Measurements from ENCODE around the gene CLN6. TPM values are rescaled to one million over a fixed set of nuclear protein-coding genes. Genes with fewer than 3 reads are reported as not detected.

Gene CLN6
- total RNA-seq, 1 donor, result 9.3 TPM

DNA sequence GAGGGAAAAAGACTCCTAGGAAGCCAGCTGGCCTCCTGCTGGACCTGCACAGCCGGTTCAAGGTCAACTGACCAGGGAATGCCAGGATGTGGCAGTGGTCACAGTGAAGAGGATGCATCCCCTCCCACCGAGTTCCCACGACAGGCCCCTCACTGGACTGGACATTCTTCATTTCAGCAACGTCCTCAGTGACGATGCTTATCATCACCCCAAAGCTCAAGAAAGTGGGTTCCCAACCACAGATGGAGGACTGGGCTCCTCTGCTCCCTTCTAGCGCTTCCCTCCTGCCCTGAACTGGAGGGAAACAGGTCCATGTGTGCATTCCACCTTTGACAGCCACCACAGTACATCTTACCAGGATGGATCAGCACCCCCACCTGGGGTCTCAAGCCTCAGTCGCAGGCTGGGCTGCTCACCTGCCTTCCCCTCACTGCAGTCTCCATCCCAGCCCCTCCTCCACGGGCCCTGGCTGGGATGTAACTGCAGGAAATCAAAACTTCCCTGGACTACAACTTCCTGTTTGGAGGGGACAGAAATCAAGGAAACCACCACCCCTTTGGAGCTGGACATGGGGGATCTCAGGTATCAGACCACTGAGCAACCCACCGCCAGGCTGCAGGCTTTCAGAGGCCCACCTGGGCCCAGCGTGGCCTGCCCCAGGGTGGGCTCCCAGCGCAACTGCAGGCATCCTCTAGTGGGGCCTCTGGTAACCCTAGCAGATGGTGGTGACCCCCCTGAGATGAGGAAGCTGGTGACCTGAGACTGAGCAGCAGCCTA is 31.7 kb downstream of the CLN6 start:
- Histone ChIP-seq H3K4me1 (ENCODE audit: insufficient read depth, low read length) (no peaks in the 10 kb centered on the region), H3K4me3 (ENCODE audit: low read length) (no peak overlapping the region), H3K9me3 (ENCODE audit: low read depth, low read length) (no peaks in the 10 kb centered on the region), H3K27me3 (ENCODE audit: insufficient read depth, low read length) (no peaks in the 10 kb centered on the region)

DNA sequence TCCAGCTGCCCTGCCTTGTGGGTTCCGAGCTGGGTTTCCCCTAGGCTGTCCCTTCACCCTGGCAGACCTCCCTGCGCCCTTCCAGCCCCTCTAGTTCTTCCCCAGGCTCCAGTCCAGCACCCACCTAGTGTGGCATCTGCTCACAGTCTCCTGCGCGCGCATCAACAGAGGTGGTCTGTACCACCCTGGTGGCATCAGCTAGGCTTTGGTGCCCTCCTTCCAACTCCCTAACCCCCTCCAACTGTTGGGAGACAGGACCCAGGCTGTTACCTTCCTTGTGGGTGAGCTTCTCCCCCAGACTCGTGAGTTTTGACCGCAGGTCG is 32.4 kb downstream of the CLN6 start:
- no peaks in the 10 kb centered on the region for H3K27me3 ChIP-seq (ENCODE audit: insufficient read depth, low read length)

DNA sequence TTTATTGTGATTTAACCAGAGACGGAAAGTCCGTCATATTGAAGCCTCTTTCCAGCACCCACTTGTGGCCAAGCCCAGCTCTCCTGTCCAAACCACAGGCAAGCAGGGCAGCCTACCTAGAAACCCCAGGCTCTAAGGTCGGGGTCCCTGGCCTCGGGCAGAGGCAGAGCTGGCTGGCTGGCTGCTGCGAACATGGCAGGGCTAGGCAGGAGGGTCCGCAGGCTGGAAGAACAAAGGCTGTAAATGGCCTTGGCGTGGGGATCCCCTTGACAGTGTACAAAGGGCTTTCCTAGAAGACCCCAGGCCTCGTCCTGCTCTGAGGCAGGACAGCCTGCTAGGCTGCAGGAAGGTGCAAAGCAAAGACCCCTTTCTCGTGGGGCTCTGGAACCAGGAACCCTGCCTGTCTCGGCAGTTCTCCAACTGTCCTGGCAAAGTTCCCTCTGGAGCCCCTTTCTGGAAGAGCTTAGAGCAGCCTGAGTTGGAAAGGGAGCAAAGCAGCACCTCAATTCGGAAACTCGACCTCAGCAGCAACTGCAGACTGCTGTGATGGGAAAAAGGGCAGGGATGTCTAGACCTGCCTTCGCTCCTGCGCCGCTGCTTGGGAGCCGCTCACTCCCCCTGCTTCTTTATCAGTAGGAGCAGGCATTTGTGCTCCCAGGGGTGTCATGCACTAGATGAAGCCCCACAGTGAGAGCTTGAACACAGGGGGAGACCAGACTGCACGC is 32.9 kb downstream of the CLN6 start:
- H3K4me3 ChIP-seq (ENCODE audit: low read length), result no peak overlapping the region
- no peaks in the 10 kb centered on the region for H3K9me3 ChIP-seq (ENCODE audit: low read depth, low read length)
- H3K27me3 ChIP-seq (ENCODE audit: insufficient read depth, low read length), result no peaks in the 10 kb centered on the region
- H3K4me1 ChIP-seq (ENCODE audit: insufficient read depth, low read length), result no peaks in the 10 kb centered on the region

More for the DNA sequence above, 32.4 kb downstream of the CLN6 start:
- H3K4me1 ChIP-seq (ENCODE audit: insufficient read depth, low read length), result no peaks in the 10 kb centered on the region
- no peak overlapping the region for H3K4me3 ChIP-seq (ENCODE audit: low read length)
- no peaks in the 10 kb centered on the region for H3K9me3 ChIP-seq (ENCODE audit: low read depth, low read length)

DNA sequence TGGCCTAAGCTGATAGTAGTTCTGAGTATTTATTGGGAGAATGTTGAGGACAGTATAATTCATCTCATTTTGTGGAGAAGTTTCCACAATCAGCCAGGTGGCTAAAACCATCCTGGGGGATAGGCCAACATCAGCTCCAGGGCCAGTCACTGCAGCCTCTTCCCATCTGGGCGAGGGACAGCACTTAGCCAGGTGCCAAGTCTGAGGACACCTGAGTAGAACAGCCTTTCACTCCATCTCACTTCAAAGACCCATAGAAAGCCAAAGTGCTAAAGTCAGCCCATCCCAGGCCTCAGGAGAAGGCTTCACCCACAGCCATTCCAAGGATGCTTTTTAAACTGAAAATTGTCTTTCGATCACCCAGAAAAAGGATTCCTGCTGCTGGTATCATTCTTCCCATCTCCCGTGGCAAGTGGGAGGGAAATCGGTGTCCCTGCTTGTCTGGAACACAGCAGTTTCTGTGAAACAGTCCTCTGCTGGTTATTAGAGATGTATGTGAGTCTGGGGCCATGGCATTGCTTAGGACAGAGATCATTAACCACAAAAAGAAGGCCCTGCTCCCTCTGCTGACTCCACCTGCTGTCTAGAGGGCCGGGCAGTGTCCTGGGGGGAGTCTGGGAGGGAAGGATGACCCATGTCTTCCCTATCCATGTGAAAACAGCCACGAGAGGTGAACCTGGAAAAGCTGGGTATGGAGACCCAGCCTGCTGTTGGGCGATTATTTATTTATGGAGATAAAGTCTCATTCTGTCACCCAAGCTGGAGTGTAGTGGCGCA is 34.0 kb downstream of the CLN6 start:
- no peaks in the 10 kb centered on the region for H3K27me3 ChIP-seq (ENCODE audit: insufficient read depth, low read length)
- H3K9me3 ChIP-seq (ENCODE audit: low read depth, low read length), result no peaks in the 10 kb centered on the region

DNA sequence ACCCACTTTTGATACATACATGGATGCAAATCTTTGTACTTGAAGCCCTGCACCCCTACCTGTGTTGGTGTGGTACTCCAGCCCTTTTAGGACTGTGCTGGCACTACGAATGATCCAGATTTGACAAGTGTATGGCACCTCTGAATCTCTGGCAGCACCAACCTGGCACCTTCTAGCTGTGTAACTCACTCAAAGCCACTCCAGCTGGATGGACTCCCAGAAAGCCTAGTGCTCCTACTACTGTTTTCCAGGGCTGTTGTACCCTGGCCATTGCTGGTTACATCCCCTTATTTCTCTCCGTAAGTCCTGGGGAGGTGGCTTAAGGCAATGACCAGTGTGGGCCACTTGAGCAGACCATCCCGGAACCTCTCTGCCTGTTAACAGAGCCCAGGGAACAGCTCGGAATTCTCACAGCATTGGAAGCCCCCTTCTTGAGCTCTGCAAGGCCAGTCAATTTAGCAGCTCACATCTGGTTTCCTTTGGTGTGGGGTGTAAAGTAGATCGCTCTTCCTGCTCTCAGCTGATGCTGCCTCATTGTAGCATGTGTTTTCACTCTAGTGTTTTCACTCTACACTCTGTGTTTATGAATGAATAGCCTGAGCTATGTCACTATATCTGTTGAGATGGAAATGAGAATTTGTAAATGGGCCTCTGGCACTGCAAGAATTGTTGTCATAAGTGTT is 36.6 kb downstream of the CLN6 start:
- H3K27me3 ChIP-seq (ENCODE audit: insufficient read depth, low read length), result no peaks in the 10 kb centered on the region

More for the DNA sequence above, 34.0 kb downstream of the CLN6 start:
- Histone ChIP-seq H3K4me3 (ENCODE audit: low read length) (no peak overlapping the region), H3K4me1 (ENCODE audit: insufficient read depth, low read length) (no peaks in the 10 kb centered on the region)

DNA sequence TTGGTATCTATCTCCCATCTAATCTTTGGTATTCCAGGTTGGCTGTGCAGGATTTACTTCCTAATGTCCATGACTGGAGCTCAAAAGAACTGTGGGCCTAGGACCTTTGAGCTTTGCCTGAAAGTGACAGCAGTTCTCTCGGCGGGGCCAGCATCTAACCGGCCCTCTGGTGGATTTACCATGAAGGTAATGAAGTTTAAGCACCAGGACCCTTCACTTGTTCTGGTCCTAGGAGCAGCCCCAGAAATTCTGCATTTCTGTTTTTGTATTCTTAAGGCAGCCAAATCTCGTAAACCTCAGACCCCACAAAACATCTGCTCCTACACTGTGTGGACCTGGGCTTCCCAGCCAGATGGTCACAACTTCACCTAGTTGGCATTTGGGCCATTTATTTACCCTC is 37.4 kb downstream of the CLN6 start:
- H3K4me1 ChIP-seq (ENCODE audit: insufficient read depth, low read length), result no peaks in the 10 kb centered on the region
- no peaks in the 10 kb centered on the region for H3K27me3 ChIP-seq (ENCODE audit: insufficient read depth, low read length)
- no peak overlapping the region for H3K4me3 ChIP-seq (ENCODE audit: low read length)
- no peaks in the 10 kb centered on the region for H3K9me3 ChIP-seq (ENCODE audit: low read depth, low read length)

More for the DNA sequence above, 36.6 kb downstream of the CLN6 start:
- Histone ChIP-seq H3K4me3 (ENCODE audit: low read length) (no peak overlapping the region), H3K4me1 (ENCODE audit: insufficient read depth, low read length) (no peaks in the 10 kb centered on the region), H3K9me3 (ENCODE audit: low read depth, low read length) (no peaks in the 10 kb centered on the region)

DNA sequence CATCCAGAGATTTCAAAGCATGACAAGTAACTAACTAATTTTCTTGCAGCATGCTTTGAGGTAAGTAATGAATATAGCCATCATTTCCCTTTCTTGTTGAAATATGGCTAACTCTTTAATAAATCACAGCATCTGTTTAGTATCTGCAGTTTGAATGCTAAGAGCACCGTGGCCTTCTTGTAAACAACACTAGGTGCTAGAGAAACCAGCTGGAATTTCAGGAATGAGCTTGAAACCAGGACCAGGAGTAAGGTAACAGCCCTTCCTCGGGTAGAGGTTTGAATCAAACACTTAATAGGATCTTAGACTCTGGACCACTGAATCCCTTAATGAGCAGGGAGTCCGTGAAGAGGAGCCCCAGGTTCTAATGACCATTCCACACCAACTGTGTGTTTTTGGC is 38.0 kb downstream of the CLN6 start:
- Histone ChIP-seq H3K4me3 (ENCODE audit: low read length) (no peak overlapping the region), H3K27me3 (ENCODE audit: insufficient read depth, low read length) (no peaks in the 10 kb centered on the region), H3K4me1 (ENCODE audit: insufficient read depth, low read length) (no peaks in the 10 kb centered on the region), H3K9me3 (ENCODE audit: low read depth, low read length) (no peaks in the 10 kb centered on the region)

DNA sequence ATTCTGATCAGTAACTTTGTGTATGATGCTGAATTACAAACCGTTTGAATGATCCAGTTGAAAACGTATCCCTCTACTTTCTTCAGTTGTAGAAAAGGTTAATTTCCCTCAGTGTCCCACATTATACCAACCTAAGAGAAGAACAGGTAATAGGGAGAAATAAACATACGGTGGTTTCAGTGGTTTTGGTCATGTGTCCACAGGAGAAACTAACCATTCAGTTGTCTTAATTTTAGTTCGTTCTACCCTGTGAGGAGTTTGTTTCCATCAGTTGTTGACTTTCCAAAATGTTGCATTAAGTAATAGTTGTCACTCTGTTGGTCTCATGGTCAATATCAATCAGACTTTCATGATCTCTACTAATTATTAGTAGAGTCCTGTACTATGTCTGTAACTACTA is 39.5 kb downstream of the CLN6 start:
- Histone ChIP-seq H3K9me3 (ENCODE audit: low read depth, low read length) (no peaks in the 10 kb centered on the region), H3K4me1 (ENCODE audit: insufficient read depth, low read length) (peaks cover 3% of the 10 kb centered on the region), H3K27me3 (ENCODE audit: insufficient read depth, low read length) (no peaks in the 10 kb centered on the region), H3K4me3 (ENCODE audit: low read length) (no peak overlapping the region)

DNA sequence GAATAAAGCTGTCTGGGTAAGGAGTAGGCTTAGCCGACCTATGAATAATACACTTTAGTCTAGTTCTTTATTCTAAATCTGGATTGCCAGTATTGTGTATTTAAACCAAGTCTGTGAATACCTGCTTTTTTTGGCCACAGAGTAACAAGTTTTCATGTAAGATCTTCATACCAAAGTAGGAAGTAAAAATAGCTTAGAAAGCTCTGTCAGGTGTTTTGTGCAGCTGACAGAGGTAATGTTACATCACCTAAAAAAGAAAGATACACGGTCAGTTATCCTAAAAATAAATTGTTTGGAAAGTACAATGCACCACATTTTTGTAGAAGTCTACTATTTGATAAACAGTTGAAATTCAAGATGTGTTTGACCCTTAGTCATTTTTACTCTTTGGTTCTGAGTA is 40.9 kb downstream of the CLN6 start:
- Histone ChIP-seq H3K4me3 (ENCODE audit: low read length) (no peak overlapping the region), H3K9me3 (ENCODE audit: low read depth, low read length) (no peaks in the 10 kb centered on the region), H3K27me3 (ENCODE audit: insufficient read depth, low read length) (no peaks in the 10 kb centered on the region), H3K4me1 (ENCODE audit: insufficient read depth, low read length) (peaks cover 3% of the 10 kb centered on the region)

DNA sequence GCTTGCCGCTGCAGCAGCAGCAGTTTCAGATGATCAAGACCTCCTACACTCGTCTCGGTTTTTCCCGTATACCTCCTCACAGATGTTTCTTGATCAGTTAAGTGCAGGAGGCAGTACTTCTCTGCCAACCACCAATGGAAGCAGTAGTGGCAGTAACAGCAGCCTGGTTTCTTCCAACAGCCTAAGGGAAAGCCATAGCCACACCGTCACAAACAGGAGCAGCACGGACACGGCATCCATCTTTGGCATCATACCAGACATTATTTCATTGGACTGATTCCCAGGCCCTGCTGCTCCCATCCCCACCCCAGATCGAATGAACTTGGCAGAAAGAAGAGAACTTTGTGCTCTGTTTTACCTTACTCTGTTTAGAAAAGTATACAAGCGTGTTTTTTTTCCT is 42.0 kb downstream of the CLN6 start:
- Histone ChIP-seq H3K27me3 (ENCODE audit: insufficient read depth, low read length) (no peaks in the 10 kb centered on the region), H3K4me1 (ENCODE audit: insufficient read depth, low read length) (peaks cover 3% of the 10 kb centered on the region), H3K9me3 (ENCODE audit: low read depth, low read length) (no peaks in the 10 kb centered on the region), H3K4me3 (ENCODE audit: low read length) (no peak overlapping the region)

DNA sequence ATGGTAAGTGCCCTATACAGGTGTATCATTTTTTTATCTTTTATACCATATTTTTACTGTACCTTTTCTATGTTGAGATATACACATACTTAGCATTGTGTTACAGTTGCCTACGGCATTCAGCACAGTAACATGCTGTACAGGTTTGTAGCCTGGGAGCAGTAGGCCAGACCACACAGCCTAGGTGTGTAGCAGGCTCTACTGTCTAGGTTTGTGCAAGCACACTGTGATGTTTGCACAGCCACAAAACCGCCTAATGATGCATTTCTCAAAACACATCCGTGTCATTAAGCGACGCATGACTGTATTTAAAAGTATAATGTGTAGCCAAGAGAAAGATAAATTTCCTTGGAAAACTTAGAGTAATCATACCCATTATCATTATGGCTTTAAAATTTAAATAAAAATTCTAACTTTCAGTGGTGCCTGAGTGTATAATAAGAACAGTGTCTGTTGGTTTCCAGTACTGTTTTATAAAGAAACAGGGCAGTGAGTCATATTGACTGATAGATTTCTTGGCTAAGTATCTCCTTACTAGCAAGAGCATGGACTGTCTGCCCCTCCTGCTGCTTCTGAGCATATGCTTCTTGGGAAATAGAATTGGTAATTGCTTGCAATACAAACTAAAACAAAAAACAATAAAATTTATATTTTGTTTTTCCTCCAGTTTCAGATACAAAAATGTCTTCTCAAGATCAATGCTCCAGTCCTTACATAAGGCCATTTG is 42.7 kb downstream of the CLN6 start:
- Histone ChIP-seq H3K4me3 (ENCODE audit: low read length) (no peak overlapping the region), H3K27me3 (ENCODE audit: insufficient read depth, low read length) (no peaks in the 10 kb centered on the region), H3K9me3 (ENCODE audit: low read depth, low read length) (no peaks in the 10 kb centered on the region), H3K4me1 (ENCODE audit: insufficient read depth, low read length) (peaks cover 3% of the 10 kb centered on the region)

DNA sequence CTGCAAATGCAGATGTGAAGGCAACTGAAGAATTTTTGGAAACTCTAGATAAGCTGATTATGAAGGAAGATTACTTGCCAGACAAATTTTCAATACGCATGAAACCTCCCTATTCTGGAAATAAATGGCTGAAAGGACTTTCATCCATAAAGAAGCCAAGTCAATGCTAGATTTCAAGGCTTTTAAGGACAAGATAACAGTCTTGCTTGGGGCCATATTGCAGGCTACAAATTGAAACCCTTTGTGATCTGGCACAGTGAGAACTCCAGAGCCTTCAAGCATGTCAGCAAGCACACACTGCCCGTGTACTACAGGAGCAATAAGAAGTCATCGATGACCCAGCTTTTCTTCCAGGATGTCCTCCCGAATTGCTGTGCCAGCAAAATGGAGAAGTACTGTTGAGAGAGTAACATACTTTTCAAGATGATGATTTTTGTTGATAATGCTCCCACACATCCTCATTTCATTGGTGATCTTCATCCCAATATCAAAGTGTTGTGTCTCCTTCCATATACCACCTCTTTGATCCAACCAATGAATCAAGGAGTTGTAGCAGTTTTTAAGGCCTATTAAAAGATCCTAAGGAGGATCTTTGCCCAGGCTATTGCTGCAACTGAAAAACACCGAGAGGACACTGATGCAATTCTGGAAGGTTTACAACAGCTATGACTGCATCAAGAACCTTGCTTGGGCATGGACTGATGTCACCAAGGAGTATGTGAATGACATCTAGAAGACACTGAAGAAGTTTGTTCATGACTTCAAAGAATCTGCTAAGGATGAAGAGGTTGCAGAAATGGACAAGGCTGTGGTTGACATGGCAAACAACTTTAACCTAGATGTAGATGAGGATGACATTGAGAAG is 44.7 kb downstream of the CLN6 start:
- H3K4me1 ChIP-seq (ENCODE audit: insufficient read depth, low read length), result peaks cover 3% of the 10 kb centered on the region
- H3K27me3 ChIP-seq (ENCODE audit: insufficient read depth, low read length), result no peaks in the 10 kb centered on the region
- no peak overlapping the region for H3K4me3 ChIP-seq (ENCODE audit: low read length)
- no peaks in the 10 kb centered on the region for H3K9me3 ChIP-seq (ENCODE audit: low read depth, low read length)

DNA sequence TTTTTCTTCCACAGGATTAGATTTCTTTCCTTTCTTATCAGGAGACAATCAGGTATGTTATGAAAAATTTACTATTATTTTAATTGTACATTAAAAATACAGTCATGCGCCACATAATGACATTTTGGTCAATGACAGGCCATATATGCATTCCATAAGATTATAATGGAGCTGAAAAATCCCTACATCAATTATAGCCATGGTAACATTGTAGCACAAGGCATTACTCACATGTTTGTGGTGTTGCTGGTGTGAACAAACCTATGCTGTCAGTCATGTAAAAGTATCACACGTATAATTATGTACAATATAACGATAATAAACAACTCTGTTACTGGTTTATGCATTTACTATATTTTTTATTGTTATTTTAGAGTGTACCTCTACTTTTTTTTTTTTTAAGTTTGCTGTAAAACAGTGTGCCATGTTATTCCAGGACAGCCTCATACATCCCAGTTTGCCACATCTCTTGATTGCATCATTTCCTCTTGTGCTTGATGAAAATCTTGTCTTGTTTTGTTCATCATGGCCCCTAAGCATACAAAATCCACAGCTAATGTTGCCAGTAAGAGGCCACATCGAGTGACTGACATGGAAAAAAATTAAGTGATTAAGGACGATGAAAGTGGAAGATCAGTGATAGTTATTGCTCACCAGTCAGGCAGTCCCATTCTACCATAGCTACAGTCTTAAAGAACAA is 45.8 kb downstream of the CLN6 start:
- no peaks in the 10 kb centered on the region for H3K27me3 ChIP-seq (ENCODE audit: insufficient read depth, low read length)
- H3K9me3 ChIP-seq (ENCODE audit: low read depth, low read length), result no peaks in the 10 kb centered on the region
- peaks cover 3% of the 10 kb centered on the region for H3K4me1 ChIP-seq (ENCODE audit: insufficient read depth, low read length)
- no peak overlapping the region for H3K4me3 ChIP-seq (ENCODE audit: low read length)
